HS-5 (cell line): ENCODE results near the gene LRRC4B.
"Not testable (repeated sequence)": the region's sequence is repeated elsewhere in the genome, so short reads cannot be mapped to it uniquely, and the experiment has no call there.

ENCODE experiments used
- DNase-seq: peaks from one replicate; pipeline ENCODE4 v3.0.0-alpha.2; 2012; ENCODE audit warnings: low read depth

The LRRC4B gene

DNA sequence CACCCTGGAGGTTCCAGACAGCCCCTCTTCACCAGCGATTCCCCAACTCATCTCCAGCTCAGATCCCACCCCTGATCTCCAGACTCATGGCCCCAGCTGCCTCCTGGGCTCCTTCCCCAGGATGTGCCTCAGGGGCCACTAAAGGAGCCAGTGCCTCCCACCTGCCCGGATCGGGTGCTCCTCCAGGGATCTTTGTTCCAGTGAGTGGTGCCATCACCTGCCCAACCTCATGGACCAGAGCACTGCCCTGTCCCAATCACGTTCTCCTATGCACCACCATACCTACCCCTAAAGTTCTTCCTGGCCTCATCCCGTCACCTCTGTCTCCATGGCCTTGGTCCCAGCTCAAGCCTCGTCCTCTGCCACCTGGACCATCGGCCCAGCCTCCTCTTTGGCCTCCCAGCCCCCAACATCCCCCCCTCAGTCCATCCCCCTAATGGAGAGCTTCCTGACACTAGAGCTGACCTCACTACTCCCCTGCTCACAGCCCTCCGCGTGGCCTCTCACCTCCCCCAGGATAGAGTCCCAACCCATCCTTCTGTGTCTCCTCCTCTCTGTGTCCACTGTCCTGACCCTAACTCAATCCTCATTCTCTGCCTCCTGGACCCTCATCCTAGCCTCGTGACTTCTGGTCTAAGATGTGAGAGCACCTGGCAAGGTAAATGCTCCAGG is 82.8 kb downstream of the LRRC4B start:
- DNase-seq = no peak

DNA sequence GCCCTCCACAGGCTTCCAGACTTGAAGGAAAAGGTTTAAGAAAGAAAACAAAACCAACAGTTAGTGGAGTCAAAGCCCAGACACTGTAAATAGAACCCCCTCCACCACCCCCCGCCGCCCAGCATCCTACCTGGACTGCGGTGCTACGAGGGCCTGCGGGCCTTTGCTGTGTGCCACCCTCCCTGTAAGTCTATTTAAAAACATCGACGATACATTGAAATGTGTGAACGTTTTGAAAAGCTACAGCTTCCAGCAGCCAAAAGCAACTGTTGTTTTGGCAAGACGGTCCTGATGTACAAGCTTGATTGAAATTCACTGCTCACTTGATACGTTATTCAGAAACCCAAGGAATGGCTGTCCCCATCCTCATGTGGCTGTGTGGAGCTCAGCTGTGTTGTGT is 85.3 kb downstream of the LRRC4B start:
- no peak for DNase-seq

DNA sequence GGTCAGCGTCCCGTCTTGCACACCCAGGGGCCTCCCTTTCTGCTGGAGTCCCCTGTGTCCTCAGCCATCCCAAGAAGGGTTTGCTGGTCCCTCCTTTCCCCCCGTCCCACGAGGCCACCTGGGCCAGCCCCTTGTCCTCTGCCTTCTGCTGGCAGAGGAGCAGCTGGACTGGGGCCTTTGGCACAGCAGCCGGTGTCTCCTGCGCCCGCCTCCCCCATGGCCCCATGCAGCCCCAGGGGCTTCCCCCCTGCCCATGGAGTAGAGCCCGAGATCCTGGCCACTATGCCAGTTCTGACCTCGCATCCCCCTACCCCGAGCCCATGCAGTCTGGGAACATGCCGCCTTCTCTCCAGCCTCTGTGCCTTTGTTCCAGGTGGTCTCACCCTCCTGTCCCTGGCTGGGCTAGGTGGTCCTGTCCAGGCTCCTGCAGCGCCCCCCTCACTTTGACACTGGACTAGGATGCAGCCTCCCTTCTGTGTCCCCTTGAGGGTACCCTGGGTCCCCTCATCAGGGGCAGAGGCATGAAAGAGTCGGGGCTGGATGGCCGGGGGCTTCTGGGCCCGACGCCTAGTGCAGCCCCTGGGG is 85.9 kb downstream of the LRRC4B start:
- DNase-seq = no peak

DNA sequence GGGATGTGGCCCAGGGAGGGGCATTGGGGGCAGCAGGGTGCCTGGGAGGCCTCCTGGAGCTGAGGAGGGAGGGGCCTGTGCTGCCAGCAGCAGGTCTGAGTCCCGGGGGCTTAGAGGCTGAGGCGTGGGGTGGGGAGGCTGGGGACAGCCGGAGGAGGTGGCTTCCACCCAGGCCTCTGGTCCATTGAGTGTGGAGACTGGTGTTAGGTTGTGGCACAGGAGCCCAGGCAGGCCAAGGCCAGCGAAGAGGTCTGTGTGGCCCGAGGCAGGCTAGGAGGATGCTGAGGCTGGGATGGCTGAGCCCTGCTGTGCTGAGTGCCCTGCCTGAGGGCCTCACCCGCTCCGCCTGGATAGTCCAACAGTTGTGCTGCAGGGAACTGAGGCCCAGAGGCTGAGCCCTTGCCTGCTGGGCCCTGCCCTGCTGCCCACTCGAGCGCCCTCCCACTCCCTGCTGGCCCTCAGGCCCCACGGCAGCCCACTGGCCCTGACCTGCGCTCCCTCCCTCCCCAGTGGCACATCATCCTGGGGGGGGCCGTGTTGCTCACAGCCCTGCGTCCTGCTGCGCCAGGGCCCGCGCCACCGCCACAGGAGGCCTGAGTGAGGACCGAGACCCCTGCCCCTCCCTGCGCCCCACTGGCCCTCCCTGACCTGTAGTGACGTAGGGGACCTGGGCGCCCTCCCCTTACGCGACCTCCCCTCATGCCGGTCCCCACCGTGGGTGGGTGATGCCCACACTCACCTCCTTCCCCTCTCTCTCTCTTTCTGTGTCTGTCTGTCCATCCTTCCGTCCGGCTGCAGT is 86.7 kb downstream of the LRRC4B start:
- no peak for DNase-seq

- DNase-seq = no peak
Measured at GRCh38 chr19:50480281-50481111, 87.7 kb downstream of the LRRC4B start.

GRCh38 chr19:50479761-50480251 is 88.4 kb downstream of the LRRC4B start:
- DNase-seq = no peak

DNA sequence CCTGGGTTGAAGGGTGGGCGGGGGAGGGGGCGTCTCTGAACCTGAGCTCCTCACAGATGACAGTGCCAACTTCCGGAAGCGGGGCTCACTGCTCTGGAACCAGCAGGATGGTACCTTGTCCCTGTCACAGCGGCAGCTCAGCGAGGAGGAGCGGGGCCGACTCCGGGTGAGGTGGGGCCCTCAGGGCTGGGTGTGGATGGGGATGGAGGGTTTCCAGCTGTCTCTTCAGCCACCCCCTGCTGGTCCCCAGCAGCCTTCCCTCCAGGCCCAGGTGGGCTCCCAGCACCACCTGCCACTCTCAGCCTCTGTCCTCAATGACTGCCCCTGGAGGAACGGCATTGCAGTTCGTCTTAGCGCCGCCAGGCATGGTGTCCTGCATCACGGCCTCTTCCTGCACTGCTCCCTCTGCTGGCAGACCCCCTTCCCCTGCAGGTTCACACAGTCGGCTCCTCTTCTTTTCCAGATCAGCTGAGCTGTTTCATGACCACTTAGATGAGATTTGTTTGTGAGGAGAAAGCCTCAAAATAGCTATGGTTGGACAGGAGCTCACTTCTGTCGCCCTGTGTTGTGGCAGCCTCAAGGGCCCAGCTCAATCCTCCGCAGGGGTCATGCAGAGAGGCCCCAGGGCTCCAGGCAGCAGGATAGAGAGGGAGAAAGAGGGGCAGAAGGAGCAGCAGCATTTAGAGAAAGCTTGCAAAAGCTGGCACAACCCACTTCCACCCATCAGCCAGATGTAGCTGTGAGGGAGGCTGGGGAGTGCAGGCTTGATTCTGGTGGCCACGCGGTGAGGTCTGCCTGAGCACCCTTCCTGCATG is 89.1 kb downstream of the LRRC4B start:
- DNase-seq = no peak

DNA sequence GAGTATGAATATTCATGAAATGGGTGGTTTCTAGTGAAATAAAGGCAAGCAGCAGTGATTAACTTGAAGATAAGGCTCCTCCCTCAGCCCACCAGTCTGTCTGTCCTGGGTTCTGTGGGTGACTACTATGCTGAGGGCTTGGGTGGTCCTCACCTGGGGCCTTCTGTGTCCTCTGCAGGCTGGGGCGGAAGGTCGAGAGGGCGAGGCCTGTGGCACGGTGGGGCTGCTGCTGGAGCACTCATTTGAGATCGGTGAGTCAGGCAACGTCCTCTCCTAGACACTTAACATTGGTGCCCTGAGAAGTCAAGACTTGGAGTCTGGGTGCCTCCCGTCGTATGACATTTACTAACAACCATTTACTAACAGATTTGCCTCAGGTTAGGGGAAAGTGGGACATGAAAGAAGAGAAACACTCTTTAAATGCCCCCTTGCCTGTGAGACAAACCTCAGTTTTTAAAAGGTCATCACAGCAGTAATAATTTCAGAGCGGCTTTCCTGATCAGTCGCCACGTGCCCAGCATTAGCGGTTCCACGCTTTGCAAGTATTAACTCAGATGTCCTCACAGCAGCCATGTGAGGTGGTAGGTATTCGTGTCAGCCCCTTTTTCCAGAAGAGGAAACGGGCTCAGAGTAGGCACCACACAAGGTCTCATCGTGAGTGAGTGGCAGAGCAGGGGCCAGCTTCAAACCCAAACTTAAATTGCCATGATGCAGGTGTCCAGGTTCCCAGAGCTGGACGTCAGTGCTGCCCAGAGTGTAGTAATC is 90.3 kb downstream of the LRRC4B start:
- no peak for DNase-seq

DNA sequence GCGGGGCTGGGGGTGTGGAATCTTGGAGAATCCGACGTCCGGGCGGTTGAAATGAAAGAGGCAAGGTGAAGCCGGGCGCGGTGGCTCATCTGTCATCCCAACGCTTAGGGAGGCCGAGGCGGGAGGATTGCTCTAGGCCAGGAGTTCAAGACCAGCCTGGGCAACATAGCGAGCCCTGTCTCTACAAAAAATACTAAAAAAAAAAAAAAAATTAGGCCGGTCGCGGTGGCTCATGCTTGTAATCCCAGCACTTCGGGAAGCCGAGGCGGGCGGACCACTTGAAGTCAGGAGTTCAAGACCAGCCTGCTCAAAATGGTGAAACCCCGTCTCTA is 91.4 kb downstream of the LRRC4B start:
- DNase-seq = no peak

- peak; percentile 40 for DNase-seq
Measured at GRCh38 chr19:50476224-50476906, 91.9 kb downstream of the LRRC4B start, which contains the start of the genes EMC10 and GARIN5A. Gene EMC10, plus strand, starts transcription at chr19:50476507. Its CDS starts 38 bp downstream, at chr19:50476545. Gene GARIN5A, minus strand, starts transcription at chr19:50476848. Its CDS starts 460 bp downstream, at chr19:50476388.

- no peak for DNase-seq
Measured at GRCh38 chr19:50475736-50476223, 92.5 kb downstream of the LRRC4B start.

DNA sequence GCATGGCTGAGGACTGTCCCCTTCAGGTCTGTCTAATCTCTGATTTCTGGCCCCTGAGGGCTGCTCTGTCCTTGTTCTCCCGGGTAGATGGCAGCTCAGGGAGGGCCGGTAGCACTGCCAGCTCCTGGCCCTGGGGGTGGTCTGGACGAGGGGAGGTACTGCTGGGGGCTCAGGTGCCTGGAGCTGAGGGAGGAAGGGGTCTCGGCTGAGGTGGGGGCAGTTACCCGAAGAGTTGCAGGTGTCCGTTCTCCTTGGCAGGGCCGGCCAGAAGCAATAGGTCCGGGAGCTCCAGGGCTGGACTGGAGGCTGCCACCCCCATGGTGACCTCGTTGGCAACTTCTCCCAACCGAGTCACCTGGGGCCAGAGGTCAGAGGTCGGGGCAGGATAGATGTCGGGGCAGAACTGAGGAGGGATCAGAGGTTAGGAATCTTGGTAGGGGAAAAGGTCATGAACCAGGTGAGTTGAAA is 93.1 kb downstream of the LRRC4B start:
- DNase-seq = no peak

DNA sequence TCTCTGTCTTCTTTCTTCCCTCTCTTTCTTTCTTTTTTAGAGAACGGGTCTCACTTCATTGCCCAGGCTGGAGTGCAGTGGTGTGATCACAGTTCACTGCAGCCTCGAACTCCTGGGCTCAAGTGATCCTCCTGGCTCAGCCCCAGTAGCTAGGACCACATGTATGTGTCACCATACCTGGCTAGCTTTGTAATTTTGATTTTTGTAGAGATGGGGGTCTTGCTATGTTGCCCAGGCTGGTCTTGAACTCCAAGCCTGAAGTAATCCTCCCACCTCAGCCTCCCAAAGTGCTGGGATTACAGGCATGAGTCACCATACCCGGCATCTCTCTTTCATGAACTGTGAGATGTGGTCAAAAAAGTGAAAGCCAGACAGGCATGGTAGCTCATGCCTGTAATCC is 94.9 kb downstream of the LRRC4B start:
- not testable (repeated sequence) for DNase-seq

GRCh38 chr19:50468818-50469217 is 99.4 kb downstream of the LRRC4B start:
- no peak for DNase-seq

- DNase-seq = no peak
Measured at GRCh38 chr19:50467566-50467965, 100.7 kb downstream of the LRRC4B start.
